Activated naive CD4-positive, alpha-beta T cell treated with anti-CD3 and anti-CD28 coated beads, Interleukin-2, amount 50 U/mL, for 24 hours (primary cell): ENCODE measurements around the gene LGALSL.
"Not testable (repeated sequence)": the region's sequence is repeated elsewhere in the genome, so short reads cannot be mapped to it uniquely, and the experiment has no call there.

Experiments
- H3K27ac Mint-ChIP-seq: one replicate; pipeline ENCODE4 v1.8.0; 2021; ENCODE audit warnings: mild to moderate bottlenecking, mixed read lengths
- H3K27me3 Mint-ChIP-seq: one replicate; pipeline ENCODE4 v1.8.0; 2021; ENCODE audit warnings: mixed read lengths
- H3K36me3 Mint-ChIP-seq: one replicate; pipeline ENCODE4 v1.8.0; 2021; ENCODE audit warnings: mixed read lengths
- H3K4me1 Mint-ChIP-seq: one replicate; pipeline ENCODE4 v1.8.0; 2021; ENCODE audit warnings: mixed read lengths
- H3K4me3 Mint-ChIP-seq: one replicate; pipeline ENCODE4 v1.8.0; 2021; ENCODE audit warnings: mild to moderate bottlenecking, mixed read lengths
- H3K9me3 Mint-ChIP-seq: one replicate; pipeline ENCODE4 v1.8.0; 2021; ENCODE audit warnings: mixed read lengths

The LGALSL gene

GRCh38 chr2:64426183-64426952, 27.6 kb upstream of the LGALSL start:
- Mint-ChIP-seq H3K9me3 (no peaks in the 10 kb centered on the region), H3K4me1 (no peaks in the 10 kb centered on the region), H3K36me3 (peaks cover 1% of the 10 kb centered on the region), H3K4me3 (no peak overlapping the region), H3K27me3 (peaks cover 6% of the 10 kb centered on the region), H3K27ac (no peak overlapping the region)

- Mint-ChIP-seq H3K36me3 (peaks cover 4% of the 10 kb centered on the region), H3K27me3 (peaks cover 17% of the 10 kb centered on the region), H3K27ac (no peak overlapping the region), H3K4me1 (no peaks in the 10 kb centered on the region), H3K4me3 (no peak overlapping the region), H3K9me3 (no peaks in the 10 kb centered on the region)
Observed at GRCh38 chr2:64434039-64434657, 19.8 kb upstream of the LGALSL start.

- Mint-ChIP-seq H3K9me3 (no peaks in the 10 kb centered on the region), H3K27me3 (peaks cover 14% of the 10 kb centered on the region)
Observed at GRCh38 chr2:64437883-64438282, 16.1 kb upstream of the LGALSL start.

GRCh38 chr2:64439194-64439593, 14.8 kb upstream of the LGALSL start:
- Mint-ChIP-seq H3K36me3 (peaks cover 4% of the 10 kb centered on the region), H3K4me3 (no peak overlapping the region), H3K9me3 (no peaks in the 10 kb centered on the region), H3K4me1 (no peaks in the 10 kb centered on the region), H3K27me3 (peaks cover 12% of the 10 kb centered on the region), H3K27ac (no peak overlapping the region)

More at GRCh38 chr2:64437883-64438282, 16.1 kb upstream of the LGALSL start:
- no peaks in the 10 kb centered on the region for H3K4me1 Mint-ChIP-seq
- no peak overlapping the region for H3K27ac Mint-ChIP-seq
- peaks cover 6% of the 10 kb centered on the region for H3K36me3 Mint-ChIP-seq
- no peak overlapping the region for H3K4me3 Mint-ChIP-seq

GRCh38 chr2:64440843-64441242, 13.1 kb upstream of the LGALSL start:
- H3K27me3 Mint-ChIP-seq, result peaks cover 10% of the 10 kb centered on the region
- no peaks in the 10 kb centered on the region for H3K9me3 Mint-ChIP-seq
- no peak overlapping the region for H3K27ac Mint-ChIP-seq
- H3K4me1 Mint-ChIP-seq, result no peaks in the 10 kb centered on the region
- no peak overlapping the region for H3K4me3 Mint-ChIP-seq
- H3K36me3 Mint-ChIP-seq, result peaks cover 2% of the 10 kb centered on the region

- H3K27ac Mint-ChIP-seq, result no peak overlapping the region
- H3K27me3 Mint-ChIP-seq, result peaks cover 5% of the 10 kb centered on the region
- no peaks in the 10 kb centered on the region for H3K9me3 Mint-ChIP-seq
- H3K4me3 Mint-ChIP-seq, result no peak overlapping the region
- H3K4me1 Mint-ChIP-seq, result no peaks in the 10 kb centered on the region
- peaks cover 2% of the 10 kb centered on the region for H3K36me3 Mint-ChIP-seq
Observed at GRCh38 chr2:64442277-64442676, 11.7 kb upstream of the LGALSL start.

- Mint-ChIP-seq H3K36me3 (peaks cover 2% of the 10 kb centered on the region), H3K4me1 (no peaks in the 10 kb centered on the region), H3K27me3 (peaks cover 5% of the 10 kb centered on the region), H3K9me3 (no peaks in the 10 kb centered on the region), H3K27ac (no peak overlapping the region), H3K4me3 (no peak overlapping the region)
Observed at GRCh38 chr2:64442801-64443429, 11.0 kb upstream of the LGALSL start.

GRCh38 chr2:64445970-64446369, 8.0 kb upstream of the LGALSL start:
- H3K36me3 Mint-ChIP-seq, result not testable (repeated sequence)

GRCh38 chr2:64447317-64448040, 6.5 kb upstream of the LGALSL start:
- H3K9me3 Mint-ChIP-seq, result no peaks in the 10 kb centered on the region
- H3K36me3 Mint-ChIP-seq, result no peaks in the 10 kb centered on the region
- peaks cover 1% of the 10 kb centered on the region for H3K27me3 Mint-ChIP-seq
- no peak overlapping the region for H3K27ac Mint-ChIP-seq
- H3K4me1 Mint-ChIP-seq, result no peaks in the 10 kb centered on the region
- no peak overlapping the region for H3K4me3 Mint-ChIP-seq

More at GRCh38 chr2:64445970-64446369, 8.0 kb upstream of the LGALSL start:
- not testable (repeated sequence) for H3K4me1 Mint-ChIP-seq, H3K4me3 Mint-ChIP-seq, H3K9me3 Mint-ChIP-seq, H3K27ac Mint-ChIP-seq, H3K27me3 Mint-ChIP-seq

- Mint-ChIP-seq H3K9me3 (no peaks in the 10 kb centered on the region), H3K27me3 (peaks cover 1% of the 10 kb centered on the region), H3K36me3 (no peaks in the 10 kb centered on the region), H3K4me3 (no peak overlapping the region), H3K4me1 (no peaks in the 10 kb centered on the region), H3K27ac (no peak overlapping the region)
Observed at GRCh38 chr2:64448041-64448426, 5.9 kb upstream of the LGALSL start.

- Mint-ChIP-seq H3K27ac (no peak overlapping the region), H3K27me3 (peaks cover 3% of the 10 kb centered on the region), H3K9me3 (no peaks in the 10 kb centered on the region), H3K4me1 (peaks cover 6% of the 10 kb centered on the region), H3K4me3 (no peak overlapping the region), H3K36me3 (no peaks in the 10 kb centered on the region)
Observed at GRCh38 chr2:64451051-64451450, 2.9 kb upstream of the LGALSL start.

GRCh38 chr2:64454386-64455332, 697 bp downstream of the LGALSL start:
- H3K27me3 Mint-ChIP-seq, result peaks cover 5% of the 10 kb centered on the region
- no peak overlapping the region for H3K27ac Mint-ChIP-seq
- peak overlapping the region; percentile 80 for H3K4me3 Mint-ChIP-seq
- H3K36me3 Mint-ChIP-seq, result no peaks in the 10 kb centered on the region
- H3K9me3 Mint-ChIP-seq, result no peaks in the 10 kb centered on the region
- peaks cover 6% of the 10 kb centered on the region for H3K4me1 Mint-ChIP-seq

- Mint-ChIP-seq H3K27ac (peak overlapping the region; percentile 24), H3K27me3 (peaks cover 5% of the 10 kb centered on the region), H3K36me3 (no peaks in the 10 kb centered on the region), H3K9me3 (no peaks in the 10 kb centered on the region), H3K4me1 (peaks cover 6% of the 10 kb centered on the region), H3K4me3 (peak overlapping the region; percentile 80)
Observed at GRCh38 chr2:64455545-64455944, 1.6 kb downstream of the LGALSL start.

GRCh38 chr2:64456293-64456692, 2.3 kb downstream of the LGALSL start:
- Mint-ChIP-seq H3K9me3 (no peaks in the 10 kb centered on the region), H3K36me3 (no peaks in the 10 kb centered on the region), H3K27me3 (peaks cover 3% of the 10 kb centered on the region), H3K27ac (no peak overlapping the region), H3K4me3 (no peak overlapping the region), H3K4me1 (peaks cover 6% of the 10 kb centered on the region)

GRCh38 chr2:64457524-64457923, 3.6 kb downstream of the LGALSL start:
- peaks cover 6% of the 10 kb centered on the region for H3K4me1 Mint-ChIP-seq
- no peaks in the 10 kb centered on the region for H3K36me3 Mint-ChIP-seq
- no peaks in the 10 kb centered on the region for H3K9me3 Mint-ChIP-seq
- no peak overlapping the region for H3K4me3 Mint-ChIP-seq
- H3K27me3 Mint-ChIP-seq, result peaks cover 3% of the 10 kb centered on the region
- no peak overlapping the region for H3K27ac Mint-ChIP-seq
